PC-9 (cell line): ENCODE measurements around the gene CLCF1.

Experiments used
- EZH2 ChIP-seq: fragments of 200-600 bp; sonication (generic); IDR thresholded peaks from 2 replicates; pipeline ENCODE4 v1.8.0; 2017; ENCODE audit warnings: antibody characterized with exemption, low read depth
- TF ChIP-seq, protein P1 (sequence below): fragments of 200-600 bp; sonication (generic); conservative IDR thresholded peaks from 2 replicates; pipeline ENCODE4 v1.6.1; 2017; ENCODE audit warnings: mixed run types, antibody characterized with exemption, mild to moderate bottlenecking, moderate library complexity

DNA sequence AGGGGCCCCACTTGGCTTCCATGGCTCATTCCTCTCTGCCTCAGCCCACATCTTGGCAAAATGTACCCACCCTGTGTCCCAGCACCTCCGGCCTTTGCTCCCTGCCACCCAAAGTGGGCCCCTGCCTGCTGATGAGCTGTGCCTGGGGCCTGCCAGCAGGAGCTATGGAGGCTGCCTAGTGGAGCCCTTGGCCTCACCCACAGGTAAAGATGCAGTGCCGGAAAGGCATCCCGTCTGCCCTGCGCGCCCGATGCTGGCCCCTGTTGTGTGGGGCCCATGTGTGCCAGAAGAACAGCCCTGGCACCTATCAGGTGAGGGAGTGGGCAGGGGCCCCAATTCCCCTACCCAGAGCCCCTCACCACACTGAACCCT lies 31.8 kb upstream of the CLCF1 start:
- TF ChIP-seq, protein P1, sequence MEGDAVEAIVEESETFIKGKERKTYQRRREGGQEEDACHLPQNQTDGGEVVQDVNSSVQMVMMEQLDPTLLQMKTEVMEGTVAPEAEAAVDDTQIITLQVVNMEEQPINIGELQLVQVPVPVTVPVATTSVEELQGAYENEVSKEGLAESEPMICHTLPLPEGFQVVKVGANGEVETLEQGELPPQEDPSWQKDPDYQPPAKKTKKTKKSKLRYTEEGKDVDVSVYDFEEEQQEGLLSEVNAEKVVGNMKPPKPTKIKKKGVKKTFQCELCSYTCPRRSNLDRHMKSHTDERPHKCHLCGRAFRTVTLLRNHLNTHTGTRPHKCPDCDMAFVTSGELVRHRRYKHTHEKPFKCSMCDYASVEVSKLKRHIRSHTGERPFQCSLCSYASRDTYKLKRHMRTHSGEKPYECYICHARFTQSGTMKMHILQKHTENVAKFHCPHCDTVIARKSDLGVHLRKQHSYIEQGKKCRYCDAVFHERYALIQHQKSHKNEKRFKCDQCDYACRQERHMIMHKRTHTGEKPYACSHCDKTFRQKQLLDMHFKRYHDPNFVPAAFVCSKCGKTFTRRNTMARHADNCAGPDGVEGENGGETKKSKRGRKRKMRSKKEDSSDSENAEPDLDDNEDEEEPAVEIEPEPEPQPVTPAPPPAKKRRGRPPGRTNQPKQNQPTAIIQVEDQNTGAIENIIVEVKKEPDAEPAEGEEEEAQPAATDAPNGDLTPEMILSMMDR = no peak
- no peak for TF ChIP-seq EZH2
